ENCODE measurements around the gene DEPDC7. TPM values are rescaled to one million over a fixed set of nuclear protein-coding genes. Genes with fewer than 3 reads are reported as not detected.

DEPDC7 gene
- total and polyA plus RNA-seq, 4 donors = 7.1 to 64.8 (median 41.5) TPM

DNA sequence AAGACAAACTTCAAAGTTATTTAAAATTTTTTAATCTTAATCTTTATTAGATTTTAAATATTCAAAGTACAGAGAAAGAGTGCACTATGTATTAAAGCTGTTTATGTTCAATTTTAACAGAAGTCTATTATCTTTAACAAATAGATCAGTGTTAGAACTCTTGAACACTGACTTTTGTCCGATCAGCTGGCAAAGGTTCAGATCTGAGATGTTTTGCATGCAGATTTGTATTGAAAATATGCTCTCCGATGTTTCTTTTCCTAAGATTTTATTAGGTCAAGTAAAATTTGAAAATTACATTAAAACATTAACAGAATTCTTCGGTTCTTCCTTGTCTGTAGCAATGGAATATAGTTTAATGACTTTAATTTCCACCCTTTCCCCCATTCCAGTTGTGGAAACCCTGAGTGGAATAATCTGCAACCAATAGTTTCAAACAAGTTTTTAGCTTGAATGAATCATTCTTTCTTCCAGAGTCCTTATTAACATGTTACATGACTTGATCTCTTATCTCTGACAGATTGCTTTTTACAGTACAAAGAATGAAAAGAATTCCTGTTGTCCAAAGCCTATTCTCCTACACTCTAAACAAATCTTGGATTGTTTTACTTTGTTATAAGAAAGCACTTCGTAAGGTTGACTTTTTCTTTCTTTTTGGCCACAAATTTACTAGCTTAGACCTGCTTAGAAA is 12.3 kb downstream of the DEPDC7 start:
- H3K27ac ChIP-seq (ENCODE audit: low read depth in 1 of 2, low read length in 2 of 2) = no peak overlapping the region
- no peak overlapping the region for H3K9ac ChIP-seq (ENCODE audit: low read depth in 1 of 2, low read length in 2 of 2)

More for the DNA sequence above, 12.3 kb downstream of the DEPDC7 start:
- H3K9me3 ChIP-seq (ENCODE audit: control insufficient read depth in 4 of 4, low read length in 3 of 4) = no peaks in the 10 kb centered on the region
- H3K27me3 ChIP-seq (ENCODE audit: control insufficient read depth in 4 of 4, insufficient read depth in 4 of 4, low read length in 3 of 4) = no peaks in the 10 kb centered on the region
- TF ChIP-seq, protein P1, sequence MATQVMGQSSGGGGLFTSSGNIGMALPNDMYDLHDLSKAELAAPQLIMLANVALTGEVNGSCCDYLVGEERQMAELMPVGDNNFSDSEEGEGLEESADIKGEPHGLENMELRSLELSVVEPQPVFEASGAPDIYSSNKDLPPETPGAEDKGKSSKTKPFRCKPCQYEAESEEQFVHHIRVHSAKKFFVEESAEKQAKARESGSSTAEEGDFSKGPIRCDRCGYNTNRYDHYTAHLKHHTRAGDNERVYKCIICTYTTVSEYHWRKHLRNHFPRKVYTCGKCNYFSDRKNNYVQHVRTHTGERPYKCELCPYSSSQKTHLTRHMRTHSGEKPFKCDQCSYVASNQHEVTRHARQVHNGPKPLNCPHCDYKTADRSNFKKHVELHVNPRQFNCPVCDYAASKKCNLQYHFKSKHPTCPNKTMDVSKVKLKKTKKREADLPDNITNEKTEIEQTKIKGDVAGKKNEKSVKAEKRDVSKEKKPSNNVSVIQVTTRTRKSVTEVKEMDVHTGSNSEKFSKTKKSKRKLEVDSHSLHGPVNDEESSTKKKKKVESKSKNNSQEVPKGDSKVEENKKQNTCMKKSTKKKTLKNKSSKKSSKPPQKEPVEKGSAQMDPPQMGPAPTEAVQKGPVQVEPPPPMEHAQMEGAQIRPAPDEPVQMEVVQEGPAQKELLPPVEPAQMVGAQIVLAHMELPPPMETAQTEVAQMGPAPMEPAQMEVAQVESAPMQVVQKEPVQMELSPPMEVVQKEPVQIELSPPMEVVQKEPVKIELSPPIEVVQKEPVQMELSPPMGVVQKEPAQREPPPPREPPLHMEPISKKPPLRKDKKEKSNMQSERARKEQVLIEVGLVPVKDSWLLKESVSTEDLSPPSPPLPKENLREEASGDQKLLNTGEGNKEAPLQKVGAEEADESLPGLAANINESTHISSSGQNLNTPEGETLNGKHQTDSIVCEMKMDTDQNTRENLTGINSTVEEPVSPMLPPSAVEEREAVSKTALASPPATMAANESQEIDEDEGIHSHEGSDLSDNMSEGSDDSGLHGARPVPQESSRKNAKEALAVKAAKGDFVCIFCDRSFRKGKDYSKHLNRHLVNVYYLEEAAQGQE (IDR thresholded peaks at IDR 0.05) = no peak
- TF ChIP-seq TAF1 (conservative IDR thresholded peaks at IDR 0.05) (no peak), GABPA (IDR thresholded peaks at IDR 0.05 in 1 of 2, conservative IDR thresholded peaks at IDR 0.05 in 1 of 2) (no peak), EGR1 (IDR thresholded peaks at IDR 0.05; ENCODE audit: low read depth in 2 of 2) (no peak), FOXA1 (IDR thresholded peaks at IDR 0.05) (no peak), HNF4G (IDR thresholded peaks at IDR 0.05) (no peak), NR2F2 (IDR thresholded peaks at IDR 0.05) (no peak), YY1 (IDR thresholded peaks at IDR 0.05) (no peak), RXRA (IDR thresholded peaks at IDR 0.05) (no peak), FOXA2 (IDR thresholded peaks at IDR 0.05) (no peak), RAD21 (IDR thresholded peaks at IDR 0.05) (no peak), JUND (IDR thresholded peaks at IDR 0.05) (no peak), HNF4A (conservative IDR thresholded peaks at IDR 0.05) (no peak), SP1 (IDR thresholded peaks at IDR 0.05) (no peak)
- TF ChIP-seq, protein P2, sequence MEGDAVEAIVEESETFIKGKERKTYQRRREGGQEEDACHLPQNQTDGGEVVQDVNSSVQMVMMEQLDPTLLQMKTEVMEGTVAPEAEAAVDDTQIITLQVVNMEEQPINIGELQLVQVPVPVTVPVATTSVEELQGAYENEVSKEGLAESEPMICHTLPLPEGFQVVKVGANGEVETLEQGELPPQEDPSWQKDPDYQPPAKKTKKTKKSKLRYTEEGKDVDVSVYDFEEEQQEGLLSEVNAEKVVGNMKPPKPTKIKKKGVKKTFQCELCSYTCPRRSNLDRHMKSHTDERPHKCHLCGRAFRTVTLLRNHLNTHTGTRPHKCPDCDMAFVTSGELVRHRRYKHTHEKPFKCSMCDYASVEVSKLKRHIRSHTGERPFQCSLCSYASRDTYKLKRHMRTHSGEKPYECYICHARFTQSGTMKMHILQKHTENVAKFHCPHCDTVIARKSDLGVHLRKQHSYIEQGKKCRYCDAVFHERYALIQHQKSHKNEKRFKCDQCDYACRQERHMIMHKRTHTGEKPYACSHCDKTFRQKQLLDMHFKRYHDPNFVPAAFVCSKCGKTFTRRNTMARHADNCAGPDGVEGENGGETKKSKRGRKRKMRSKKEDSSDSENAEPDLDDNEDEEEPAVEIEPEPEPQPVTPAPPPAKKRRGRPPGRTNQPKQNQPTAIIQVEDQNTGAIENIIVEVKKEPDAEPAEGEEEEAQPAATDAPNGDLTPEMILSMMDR (IDR thresholded peaks at IDR 0.05; ENCODE audit: low read depth, low read length, missing input control) = no peak
- TF ChIP-seq, protein P3, sequence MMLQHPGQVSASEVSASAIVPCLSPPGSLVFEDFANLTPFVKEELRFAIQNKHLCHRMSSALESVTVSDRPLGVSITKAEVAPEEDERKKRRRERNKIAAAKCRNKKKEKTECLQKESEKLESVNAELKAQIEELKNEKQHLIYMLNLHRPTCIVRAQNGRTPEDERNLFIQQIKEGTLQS (IDR thresholded peaks at IDR 0.05) = no peak
- TF ChIP-seq, protein P4, sequence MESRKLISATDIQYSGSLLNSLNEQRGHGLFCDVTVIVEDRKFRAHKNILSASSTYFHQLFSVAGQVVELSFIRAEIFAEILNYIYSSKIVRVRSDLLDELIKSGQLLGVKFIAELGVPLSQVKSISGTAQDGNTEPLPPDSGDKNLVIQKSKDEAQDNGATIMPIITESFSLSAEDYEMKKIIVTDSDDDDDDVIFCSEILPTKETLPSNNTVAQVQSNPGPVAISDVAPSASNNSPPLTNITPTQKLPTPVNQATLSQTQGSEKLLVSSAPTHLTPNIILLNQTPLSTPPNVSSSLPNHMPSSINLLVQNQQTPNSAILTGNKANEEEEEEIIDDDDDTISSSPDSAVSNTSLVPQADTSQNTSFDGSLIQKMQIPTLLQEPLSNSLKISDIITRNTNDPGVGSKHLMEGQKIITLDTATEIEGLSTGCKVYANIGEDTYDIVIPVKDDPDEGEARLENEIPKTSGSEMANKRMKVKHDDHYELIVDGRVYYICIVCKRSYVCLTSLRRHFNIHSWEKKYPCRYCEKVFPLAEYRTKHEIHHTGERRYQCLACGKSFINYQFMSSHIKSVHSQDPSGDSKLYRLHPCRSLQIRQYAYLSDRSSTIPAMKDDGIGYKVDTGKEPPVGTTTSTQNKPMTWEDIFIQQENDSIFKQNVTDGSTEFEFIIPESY (IDR thresholded peaks at IDR 0.05) = no peak
- TF ChIP-seq, protein P5, sequence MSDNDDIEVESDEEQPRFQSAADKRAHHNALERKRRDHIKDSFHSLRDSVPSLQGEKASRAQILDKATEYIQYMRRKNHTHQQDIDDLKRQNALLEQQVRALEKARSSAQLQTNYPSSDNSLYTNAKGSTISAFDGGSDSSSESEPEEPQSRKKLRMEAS (IDR thresholded peaks at IDR 0.05) = no peak
- DNase-seq (ENCODE audit: low spot score) = no peak
- H3K4me3 ChIP-seq (ENCODE audit: low read depth in 1 of 3, low read length in 3 of 3) = no peak overlapping the region
- peaks cover 3 to 40% (median 29%) of the 10 kb centered on the region in 4 donors for H3K36me3 ChIP-seq (ENCODE audit: control insufficient read depth in 4 of 4, insufficient read depth in 3 of 4, low read depth in 1 of 4, low read length in 3 of 4)
- H3K4me1 ChIP-seq (ENCODE audit: control insufficient read depth in 4 of 4, insufficient read depth in 4 of 4, low read length in 3 of 4) = peaks cover 0 to 22% (median 6%) of the 10 kb centered on the region in 4 donors
- WGBS = 60% methylated on average over 4 of the region's 4 CpGs

All from liver (tissue), 9 donors.